ENCODE data around the gene CD101. TPM values are rescaled to one million over a fixed set of nuclear protein-coding genes. Genes with fewer than 3 reads are reported as not detected.

Gene CD101
- total and polyA plus RNA-seq, 2 of the 8 experiments (the other 6 are each of a cell fraction or from before 2014, with no cell fraction given): 1.1 to 1.2 TPM

- FAIRE-seq (no peak), DNase-seq (ENCODE audit: low read depth in 1 of 2, low spot score in 2 of 2) (no peak)
- no peak overlapping the region for H3K4me2 ChIP-seq (ENCODE audit: insufficient read depth in 1 of 2, low read depth in 2 of 2, low read length in 2 of 2)
- no peaks in the 10 kb centered on the region for H3K9me3 ChIP-seq (ENCODE audit: insufficient read depth in 2 of 2, low read depth in 1 of 2, low read length in 1 of 2)
- ChIA-PET POLR2A (ENCODE audit: partially characterized antibody) (no interaction called here), CTCF (ENCODE audit: partially characterized antibody) (interaction anchor here (1.2 kb wide), 1 partner anchor 11 kb away, joined by 6 read pairs; no protein-coding TSS in a partner anchor)
- H3K36me3 ChIP-seq (ENCODE audit: control insufficient read depth in 2 of 4, insufficient read depth in 4 of 4, low read length in 3 of 4): peaks cover 0 to 4% (median 0%) of the 10 kb centered on the region in 4 experiments; a peak in 1 of 8 replicates
- H4K8ac ChIP-seq (ENCODE audit: extremely low read depth, insufficient read depth, low read length): no peak overlapping the region
- no peaks in the 10 kb centered on the region for H3K79me1 ChIP-seq (ENCODE audit: low read depth, low read length)
- H4K91ac ChIP-seq (replicated peaks; ENCODE audit: insufficient read length, low read length): no peak overlapping the region
- WGBS, 2 experiments (ENCODE audit: extremely low coverage in 1 of 2, insufficient coverage in 1 of 2, insufficient read length in 1 of 2, insufficient replicate concordance in 2 of 2, low coverage in 1 of 2, low lambda C conversion rate in 2 of 2, missing lambda C conversion rate in 1 of 2): 81% methylated on average over 1 of the region's 1 CpG; no CpG with 5 or more reads in 1 of the 2 experiments
- H3K4ac ChIP-seq (replicated peaks; ENCODE audit: insufficient read length, low read depth, low read length): no peak overlapping the region
- no peaks in the 10 kb centered on the region for H3K27me3 ChIP-seq (replicated peaks in 1 of 4; ENCODE audit: control insufficient read depth in 3 of 4, extremely low read depth in 1 of 4, insufficient read depth in 3 of 4, low read length in 3 of 4)
- no peak overlapping the region for H2BK20ac ChIP-seq (ENCODE audit: low read length)
- H2BK5ac ChIP-seq (ENCODE audit: low read depth, low read length): no peak overlapping the region
- H3K4me1 ChIP-seq (replicated peaks in 1 of 4; ENCODE audit: control insufficient read depth in 3 of 4, insufficient read depth in 4 of 4, low read length in 3 of 4): no peaks in the 10 kb centered on the region
- H3K79me2 ChIP-seq (ENCODE audit: control insufficient read depth in 1 of 2, insufficient read depth in 2 of 2, low read length in 2 of 2): no peaks in the 10 kb centered on the region
- no peak overlapping the region for H2AFZ ChIP-seq (ENCODE audit: low read length)
- H3K27ac ChIP-seq (ENCODE audit: low read depth, low read length): no peak overlapping the region
- no peak overlapping the region for H2BK15ac ChIP-seq (ENCODE audit: low read length)
- no peak overlapping the region for H2AK5ac ChIP-seq (ENCODE audit: low read depth, low read length)
- H3K56ac ChIP-seq (replicated peaks; ENCODE audit: insufficient read length, low read depth, low read length): no peak overlapping the region
- no peak overlapping the region for H2BK120ac ChIP-seq (replicated peaks; ENCODE audit: low read depth, low read length)
- no peak overlapping the region for H3K14ac ChIP-seq (ENCODE audit: insufficient read length)
- H3K23me2 ChIP-seq (ENCODE audit: low read depth, low read length): no peaks in the 10 kb centered on the region
- no peaks in the 10 kb centered on the region for H4K20me1 ChIP-seq (replicated peaks in 1 of 2; ENCODE audit: control insufficient read depth in 1 of 2, insufficient read depth in 2 of 2, low read length in 2 of 2)
- no peak overlapping the region for H2BK12ac ChIP-seq (ENCODE audit: low read depth, low read length)
- H3K23ac ChIP-seq (ENCODE audit: insufficient read length): no peak overlapping the region
- no peak overlapping the region for H3K18ac ChIP-seq (ENCODE audit: extremely low read depth, low read length)
- no peak overlapping the region for H3K9ac ChIP-seq (replicated peaks in 1 of 4; ENCODE audit: extremely low read depth in 1 of 4, low read depth in 3 of 4, low read length in 3 of 4)
- H4K5ac ChIP-seq (ENCODE audit: insufficient read length, low read depth, low read length): no peak overlapping the region
- H3K4me3 ChIP-seq (ENCODE audit: extremely low read depth in 1 of 4, insufficient read depth in 2 of 4, low read depth in 3 of 4, low read length in 4 of 4): no peak overlapping the region
- TF ChIP-seq CBX5 (IDR thresholded peaks at IDR 0.05; ENCODE audit: low read depth, low read length) (no peak), KDM4A (IDR thresholded peaks at IDR 0.05; ENCODE audit: low read depth, low read length, severe bottlenecking) (no peak), TCF12 (IDR thresholded peaks at IDR 0.05; ENCODE audit: low read depth, low read length) (no peak), CEBPB (IDR thresholded peaks at IDR 0.05; ENCODE audit: low read depth, low read length) (no peak), KDM1A (IDR thresholded peaks at IDR 0.05; ENCODE audit: borderline replicate concordance, low read length) (no peak), CHD2 (IDR thresholded peaks at IDR 0.05; ENCODE audit: low read length) (no peak), RXRA (IDR thresholded peaks at IDR 0.05; ENCODE audit: insufficient read depth, low read depth, low read length) (no peak), RFX5 (IDR thresholded peaks at IDR 0.05; ENCODE audit: borderline replicate concordance, low read depth, low read length) (no peak)
Measured at GRCh38 chr1:117020526-117021156, 19.1 kb downstream of the CD101 start.
